ENCODE results near the gene USPL1.

DNA sequence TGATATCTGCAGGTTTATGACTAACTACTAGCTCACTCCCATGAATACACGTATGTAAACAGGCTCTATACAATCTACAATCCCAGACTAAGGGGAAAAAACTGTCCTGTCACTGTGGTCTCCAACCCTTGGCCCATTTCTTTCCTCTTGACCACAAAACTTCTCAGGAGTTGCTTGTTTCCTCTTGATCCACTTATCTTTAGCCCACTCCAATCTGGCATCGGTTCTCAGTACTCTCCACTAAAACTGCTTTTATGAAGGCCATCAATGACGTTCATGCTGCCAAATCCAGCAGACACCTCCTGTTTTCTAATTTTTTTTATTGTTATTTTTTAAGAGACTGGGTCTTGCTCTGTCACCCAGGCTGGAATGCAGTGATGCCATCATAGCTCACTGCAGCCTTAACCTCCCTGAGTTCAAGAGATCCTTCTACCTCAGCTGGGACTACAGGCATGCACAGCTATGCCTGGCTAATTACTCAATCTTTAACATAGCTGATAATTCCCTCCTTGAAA, 31.9 kb upstream of the USPL1 start:
- TF ChIP-seq CTCF (conservative IDR thresholded peaks at IDR 0.05; ENCODE audit: low read depth, low read length) (no peak), EZH2 (IDR thresholded peaks at IDR 0.05; ENCODE audit: low read length, unreplicated experiment) (no peak), EZH2phosphoT487 (IDR thresholded peaks at IDR 0.05; ENCODE audit: borderline replicate concordance, low read length) (no peak)
